C4-2B (cell line): ENCODE data around the gene SEC22C.

Experiments used
- H3K27ac ChIP-seq: fragments of 450-650 bp; 2 replicates; pipeline ENCODE4 v1.5.1; 2017
- CTCF ChIP-seq: fragments of 450-650 bp; conservative IDR thresholded peaks from 2 replicates; pipeline ENCODE4 v1.5.1; 2017; ENCODE audit warnings: mild to moderate bottlenecking
- ZFX ChIP-seq: fragments of 450-650 bp; IDR thresholded peaks from 2 replicates; pipeline ENCODE4 v1.6.1; 2017

The SEC22C gene

GRCh38 chr3:42532229-42532628 lies 49.5 kb downstream of the SEC22C start:
- H3K27ac ChIP-seq: no peak overlapping the region
- no peak for TF ChIP-seq ZFX
- TF ChIP-seq CTCF: no peak

- no peak for TF ChIP-seq ZFX
- no peak for TF ChIP-seq CTCF
- H3K27ac ChIP-seq: no peak overlapping the region
Measured at GRCh38 chr3:42531470-42531869, 50.3 kb downstream of the SEC22C start.

- no peak overlapping the region for H3K27ac ChIP-seq
- TF ChIP-seq ZFX (no peak), CTCF (no peak)
Measured at GRCh38 chr3:42530073-42530472, 51.7 kb downstream of the SEC22C start.

- H3K27ac ChIP-seq: no peak overlapping the region
- TF ChIP-seq CTCF (no peak), ZFX (no peak)
Measured at GRCh38 chr3:42529468-42529867, 52.3 kb downstream of the SEC22C start.

- no peak overlapping the region for H3K27ac ChIP-seq
- TF ChIP-seq CTCF (no peak), ZFX (no peak)
Measured at GRCh38 chr3:42527368-42527917, 54.3 kb downstream of the SEC22C start.

GRCh38 chr3:42526616-42527367 lies 55.0 kb downstream of the SEC22C start:
- TF ChIP-seq ZFX (no peak), CTCF (no peak)
- no peak overlapping the region for H3K27ac ChIP-seq

GRCh38 chr3:42525736-42526345 lies 55.9 kb downstream of the SEC22C start:
- TF ChIP-seq CTCF (no peak), ZFX (no peak)
- no peak overlapping the region for H3K27ac ChIP-seq
